GM21390 (cell line): ENCODE measurements around the gene TMEM273.
A peak's percentile ranks its signal among the peaks of the same experiment; 100 is the strongest.

ENCODE experiments used
- ATAC-seq: cut with Tn5 transposase; IDR thresholded peaks from one replicate; pipeline ENCODE4 v1.9.1; 2021; ENCODE audit not compliant: unreplicated experiment

The TMEM273 gene, protein sequence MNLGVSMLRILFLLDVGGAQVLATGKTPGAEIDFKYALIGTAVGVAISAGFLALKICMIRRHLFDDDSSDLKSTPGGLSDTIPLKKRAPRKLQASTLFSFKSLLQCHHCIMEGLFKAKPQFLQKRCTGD

DNA sequence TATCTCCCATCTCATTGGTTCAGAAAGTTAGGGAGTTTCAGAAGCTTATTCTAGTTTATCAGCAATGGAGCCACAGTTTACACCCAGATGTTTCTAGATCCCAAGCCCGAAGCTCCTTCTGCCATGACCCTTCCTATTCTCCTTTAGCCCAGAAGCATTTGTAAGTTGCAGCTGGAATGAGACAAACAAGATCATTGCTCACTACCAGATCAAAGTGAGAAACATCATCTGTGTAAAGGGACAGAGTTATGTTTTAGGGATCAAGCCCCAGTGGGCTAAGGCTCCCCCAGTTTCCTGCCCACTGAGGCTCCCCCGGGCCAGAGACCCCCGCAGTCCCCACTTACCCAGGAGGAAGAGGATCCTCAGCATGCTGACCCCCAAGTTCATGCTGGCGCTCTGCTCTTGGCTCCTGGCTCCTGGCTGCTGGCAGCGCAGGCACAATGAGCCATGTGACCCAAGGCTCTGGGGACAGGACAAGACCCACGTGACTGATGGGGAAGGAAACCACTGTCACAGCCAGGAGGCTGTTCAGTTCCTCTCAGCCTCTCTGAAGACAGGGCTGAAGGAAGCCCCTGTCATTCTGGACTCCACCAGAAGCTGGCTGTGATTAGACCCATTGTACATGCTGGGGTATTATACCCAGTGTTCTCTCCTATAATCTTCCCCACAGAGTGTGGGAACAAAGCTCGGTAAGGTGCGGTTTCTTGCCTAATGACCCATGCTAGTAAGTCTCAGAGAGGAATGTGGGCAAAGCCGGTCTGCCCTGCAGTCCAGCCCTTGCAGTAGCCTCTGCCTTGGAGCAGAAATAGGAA is at the start of gene TMEM273:
Gene TMEM273, minus strand, starts transcription at position 442 of the 812 bp plus-strand sequence. Its CDS starts 55 bp downstream, at position 387.
- ATAC-seq = peak; percentile 70

DNA sequence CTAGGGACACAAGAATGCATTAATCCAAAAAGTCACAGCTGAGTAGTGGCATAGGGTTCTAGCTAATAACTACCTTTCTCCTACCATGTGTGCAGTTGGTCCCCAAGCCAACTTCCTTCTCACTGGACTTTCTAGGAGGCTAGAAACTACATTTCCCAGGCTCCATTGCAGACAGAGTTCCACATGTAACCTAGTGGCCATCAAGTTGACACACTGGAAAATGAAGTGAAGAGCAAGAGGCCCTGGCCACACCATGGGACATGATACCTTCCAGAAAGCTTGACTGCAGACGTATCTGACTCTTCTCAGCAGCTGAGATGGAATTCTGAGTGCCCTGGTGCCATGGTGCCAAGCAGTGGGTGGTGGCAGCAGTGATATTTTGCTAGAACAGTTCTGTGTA is 49.8 kb upstream of the TMEM273 start:
- ATAC-seq = no peak

DNA sequence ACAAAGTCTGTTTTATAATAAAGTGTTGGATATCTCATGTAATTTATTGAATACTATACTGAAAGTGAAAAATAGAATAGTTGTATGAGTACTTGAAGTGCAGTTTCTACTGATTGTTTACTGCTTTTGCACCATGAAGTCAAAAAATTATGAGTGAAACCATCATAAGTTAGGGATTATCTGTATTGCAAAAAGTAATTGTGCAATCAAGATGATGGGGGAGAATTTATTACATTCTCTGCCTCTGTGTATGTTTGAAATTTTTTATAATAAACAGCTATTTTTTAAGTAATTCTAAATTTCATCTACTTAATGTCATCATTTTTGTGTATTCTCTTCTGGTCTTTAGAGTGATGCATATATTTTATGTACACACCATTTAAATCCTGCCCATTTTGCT is 47.2 kb upstream of the TMEM273 start:
- ATAC-seq = no peak

DNA sequence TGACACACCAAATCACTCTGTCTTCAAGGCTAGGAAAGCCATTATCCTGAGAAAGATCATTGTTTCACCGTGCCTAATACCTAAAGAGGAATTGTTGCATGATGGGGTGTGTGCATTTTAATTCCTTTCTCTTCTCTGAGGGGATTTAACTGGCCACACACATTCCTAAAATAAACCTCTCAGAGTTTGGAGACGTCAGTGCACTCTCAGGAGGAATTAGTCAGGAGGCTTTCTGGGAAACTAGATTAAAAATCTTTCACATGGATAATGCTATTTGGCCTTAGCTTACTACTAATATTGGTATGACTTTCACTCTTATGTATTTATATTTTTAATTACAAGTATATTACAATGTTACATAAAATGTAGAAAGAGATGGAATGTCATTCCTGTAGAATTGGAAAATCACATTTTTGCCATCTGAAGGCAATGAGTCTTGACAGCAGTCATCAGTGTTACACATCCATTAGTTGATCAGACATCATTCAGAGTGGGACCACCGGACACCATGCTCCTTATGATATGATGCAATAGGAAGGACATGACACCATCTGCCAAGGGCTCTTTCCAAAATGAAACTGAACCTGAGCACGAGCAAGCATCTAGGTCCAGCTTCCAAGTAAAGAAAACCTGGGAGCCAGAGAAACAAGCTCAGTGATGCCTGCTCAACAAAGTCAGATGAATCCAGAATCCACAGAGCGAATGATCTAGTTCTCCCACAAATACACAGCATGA is 43.1 kb upstream of the TMEM273 start:
- ATAC-seq = no peak

DNA sequence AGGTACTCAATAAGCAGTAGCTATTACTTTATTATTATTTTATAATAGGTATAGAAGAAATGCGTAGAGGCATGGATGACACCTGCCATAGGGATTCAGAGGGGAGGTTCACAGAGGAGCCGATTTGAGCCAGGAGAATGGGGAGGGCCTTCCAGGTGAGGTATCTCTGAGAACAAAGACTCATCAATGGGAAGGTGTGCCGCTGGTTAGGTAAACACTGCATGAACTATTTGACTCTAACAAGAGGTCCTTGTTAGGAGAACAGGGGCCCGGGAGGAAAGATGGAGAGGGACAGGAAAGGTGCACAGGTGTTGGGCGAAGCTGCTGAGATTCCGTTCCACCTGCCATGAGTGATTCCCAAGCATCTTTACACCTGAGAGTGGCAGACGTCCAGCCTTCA is 41.8 kb upstream of the TMEM273 start:
- no peak for ATAC-seq

DNA sequence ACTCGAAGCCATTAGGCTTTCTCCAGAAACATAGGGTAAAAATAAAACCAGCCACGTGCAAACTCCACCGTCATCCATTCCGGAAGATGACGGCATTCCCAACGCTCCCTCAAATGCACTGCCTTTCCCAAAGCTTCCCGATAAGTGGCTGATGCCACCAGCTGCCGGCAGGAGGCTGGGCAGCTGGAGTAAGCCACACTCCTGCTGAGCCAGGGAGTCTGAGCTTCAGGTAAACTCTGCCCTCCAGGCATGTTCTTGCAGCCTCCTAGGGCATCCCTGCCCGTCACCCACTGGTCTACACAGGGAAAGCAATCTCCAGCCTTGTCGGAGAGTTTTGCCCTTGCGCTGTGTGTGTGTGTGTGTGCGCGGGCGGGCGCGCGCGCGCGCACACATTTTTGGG is 40.5 kb upstream of the TMEM273 start:
- ATAC-seq = no peak

DNA sequence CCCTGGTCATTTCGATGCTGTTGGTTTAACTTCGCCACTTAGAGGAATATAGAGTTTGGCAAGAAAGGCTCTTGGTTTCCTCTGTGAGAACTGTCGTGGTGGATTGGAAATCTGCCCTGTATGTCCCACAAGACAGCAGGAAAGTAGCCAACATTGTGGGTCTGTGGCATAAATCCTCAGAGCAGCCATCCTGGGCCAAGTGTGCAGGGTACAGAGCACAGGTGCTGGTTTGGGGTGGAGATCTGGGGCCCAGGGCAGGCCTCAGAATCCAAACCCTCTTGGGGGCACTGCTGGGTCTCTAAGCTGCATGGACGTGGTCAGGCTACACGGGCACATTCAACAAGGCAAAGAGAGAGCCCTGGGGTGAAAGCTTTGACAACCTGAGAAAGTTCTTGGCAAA is 39.2 kb upstream of the TMEM273 start:
- ATAC-seq = no peak

DNA sequence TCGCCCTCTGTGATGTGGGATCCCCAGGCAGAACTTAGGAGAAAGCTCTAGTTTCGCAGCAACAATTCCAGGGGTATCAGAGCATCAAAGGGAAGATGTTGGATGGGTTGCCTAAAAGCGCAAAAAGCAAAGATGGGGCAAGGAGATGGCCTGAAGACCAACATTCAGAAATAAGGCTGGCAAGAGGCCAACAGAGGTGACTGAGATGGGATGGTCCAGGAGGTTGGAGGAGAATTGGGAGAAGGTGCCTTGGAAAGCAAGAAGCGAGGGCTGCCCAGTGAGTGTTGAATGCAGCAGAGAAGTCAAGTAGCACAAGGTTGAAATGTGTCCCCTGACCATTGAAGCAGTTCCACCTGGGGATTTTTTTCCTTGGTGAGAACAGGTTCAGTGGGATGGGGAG is 38.4 kb upstream of the TMEM273 start:
- ATAC-seq = no peak

DNA sequence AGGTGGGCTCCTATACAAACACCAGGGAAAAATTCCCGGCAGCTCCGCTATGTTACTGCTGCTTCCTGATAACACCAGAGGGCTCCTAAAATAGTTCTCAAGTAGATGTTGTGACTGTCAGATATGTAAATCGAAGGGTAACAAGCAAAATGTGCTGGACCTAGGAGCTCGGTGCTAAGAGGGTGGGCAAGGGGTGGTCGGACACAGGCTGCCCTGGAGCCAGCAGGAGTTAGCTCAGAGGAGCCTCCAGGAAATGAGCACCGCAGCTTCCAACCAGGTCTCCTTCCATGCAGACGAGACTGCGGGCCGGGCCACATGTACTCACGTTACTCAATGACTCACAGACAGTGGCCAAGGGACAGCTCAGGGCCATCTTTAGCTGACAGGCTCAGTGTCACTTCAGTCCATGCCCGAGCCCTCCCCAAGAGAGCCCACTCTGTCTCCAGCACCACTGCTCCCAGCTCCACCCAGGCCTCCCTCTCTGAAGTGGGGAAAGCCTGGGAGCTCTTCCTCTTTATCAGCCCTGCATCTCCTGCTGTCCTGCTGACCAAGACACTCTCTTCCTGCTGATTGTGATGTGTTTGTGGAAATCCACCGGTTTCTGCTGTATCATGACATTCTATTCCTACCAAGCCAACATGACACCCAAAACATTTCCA is 37.2 kb upstream of the TMEM273 start:
- ATAC-seq = no peak

DNA sequence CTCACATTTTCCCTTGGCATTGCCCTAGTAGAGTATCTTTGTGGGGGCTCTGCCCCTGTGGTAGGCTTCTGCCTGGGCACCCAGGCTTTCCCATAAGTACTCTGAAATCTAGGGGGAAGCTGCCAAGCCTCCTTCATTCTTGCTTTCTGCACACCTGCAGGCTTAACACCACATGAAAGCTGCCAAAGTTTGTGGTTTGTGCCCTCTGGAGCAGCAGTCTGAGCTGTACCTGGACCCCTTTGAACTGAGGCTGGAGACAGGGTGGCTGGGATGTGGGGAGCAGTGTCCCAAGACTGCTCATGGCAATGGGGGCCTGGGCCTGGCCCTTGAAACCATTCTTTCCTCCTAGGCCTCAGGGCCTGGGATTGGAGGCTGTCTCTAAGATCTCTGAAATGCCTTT is 35.0 kb upstream of the TMEM273 start:
- no peak for ATAC-seq

DNA sequence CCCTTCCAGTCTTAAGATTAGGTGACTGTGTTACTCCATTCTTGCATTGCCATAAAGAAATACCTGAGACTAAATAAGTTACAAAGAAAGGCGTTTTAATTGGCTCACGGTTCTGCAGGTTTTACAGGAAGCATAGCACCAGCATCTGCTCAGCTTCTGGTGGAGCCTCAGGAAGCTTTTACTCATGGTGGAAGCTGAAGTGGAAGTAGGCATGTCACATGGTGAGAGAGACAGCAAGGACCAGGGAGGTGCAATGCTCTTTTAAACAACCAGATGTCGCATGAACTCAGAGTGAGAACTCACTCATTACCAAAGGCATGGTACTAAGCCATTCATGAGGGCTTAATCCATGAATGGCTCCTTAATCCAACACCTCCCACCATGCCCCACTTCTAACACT is 34.0 kb upstream of the TMEM273 start:
- no peak for ATAC-seq

DNA sequence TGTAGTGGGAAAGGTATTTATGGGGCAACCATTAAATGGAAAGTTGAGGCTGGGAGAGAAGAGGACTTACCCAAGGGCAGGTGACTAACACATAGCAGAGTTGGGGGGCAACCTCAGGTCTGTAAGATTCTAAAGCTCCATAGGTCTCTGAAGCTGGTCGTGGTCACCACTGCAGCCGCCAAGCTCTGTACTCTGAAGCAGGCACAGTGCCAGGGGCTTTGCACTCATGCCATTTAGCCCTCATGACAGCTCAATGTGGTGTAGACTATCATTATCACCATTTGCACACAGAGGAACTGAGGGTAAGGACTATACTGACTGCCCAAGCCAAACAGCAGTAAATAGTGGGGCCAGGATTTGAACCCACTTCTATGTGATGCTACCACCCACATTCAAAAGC is 32.5 kb upstream of the TMEM273 start:
- ATAC-seq = no peak

DNA sequence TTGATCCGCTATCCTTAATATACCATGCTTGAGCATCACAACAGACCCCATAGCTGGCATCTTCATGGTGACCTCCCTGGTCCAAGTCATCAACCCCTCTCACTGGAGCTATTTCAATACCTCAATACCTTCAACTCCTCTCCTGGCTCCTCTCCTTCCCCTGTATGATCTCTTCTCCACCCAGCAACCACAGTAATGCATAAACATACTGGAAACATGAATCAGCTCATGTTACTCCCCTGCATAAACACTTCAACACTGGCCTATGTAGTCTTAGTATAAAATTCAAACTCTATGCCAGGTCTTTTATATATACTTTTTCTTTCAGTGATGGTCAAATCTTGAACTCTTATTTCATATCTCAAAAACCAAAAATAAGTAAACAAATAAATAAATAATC is 31.8 kb upstream of the TMEM273 start:
- ATAC-seq = no peak

DNA sequence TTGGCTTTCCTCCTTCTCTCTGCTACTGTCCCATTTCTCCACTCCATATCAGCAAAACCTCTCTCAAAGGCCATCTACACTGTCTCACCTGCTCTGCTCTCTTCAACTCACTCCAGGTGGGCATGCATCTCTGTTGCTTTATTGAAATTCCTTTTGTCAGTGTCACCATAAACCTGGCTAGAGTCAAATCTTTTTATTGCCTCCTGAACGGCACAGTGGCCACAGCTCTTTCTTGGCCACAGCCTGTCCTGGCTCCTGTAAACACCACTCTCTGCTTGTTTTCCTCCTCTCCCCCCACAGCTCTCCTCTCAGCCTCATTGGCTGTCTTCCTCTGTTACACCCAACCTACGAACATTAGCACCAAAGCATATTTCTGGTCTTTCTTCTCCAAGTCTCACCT is 31.1 kb upstream of the TMEM273 start:
- ATAC-seq = no peak

DNA sequence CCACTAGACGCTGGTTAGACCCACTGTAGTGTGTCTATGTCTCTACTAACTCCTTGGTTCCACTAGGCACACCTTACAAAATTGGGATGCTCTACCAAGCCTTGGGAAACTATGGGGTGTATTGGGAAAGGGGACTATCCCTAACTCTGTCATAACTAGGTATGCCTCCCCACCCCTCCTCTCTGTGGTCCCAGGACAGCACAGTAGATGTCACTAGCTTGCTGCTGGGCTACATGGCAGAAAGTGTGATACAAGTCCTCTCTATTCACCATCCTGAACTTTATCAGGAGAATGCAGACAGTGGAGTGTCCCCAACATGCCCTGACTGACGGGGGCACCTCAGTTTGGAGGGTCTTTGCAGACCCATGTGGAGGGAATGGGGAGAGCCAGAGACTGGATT is 30.3 kb upstream of the TMEM273 start:
- ATAC-seq = no peak

DNA sequence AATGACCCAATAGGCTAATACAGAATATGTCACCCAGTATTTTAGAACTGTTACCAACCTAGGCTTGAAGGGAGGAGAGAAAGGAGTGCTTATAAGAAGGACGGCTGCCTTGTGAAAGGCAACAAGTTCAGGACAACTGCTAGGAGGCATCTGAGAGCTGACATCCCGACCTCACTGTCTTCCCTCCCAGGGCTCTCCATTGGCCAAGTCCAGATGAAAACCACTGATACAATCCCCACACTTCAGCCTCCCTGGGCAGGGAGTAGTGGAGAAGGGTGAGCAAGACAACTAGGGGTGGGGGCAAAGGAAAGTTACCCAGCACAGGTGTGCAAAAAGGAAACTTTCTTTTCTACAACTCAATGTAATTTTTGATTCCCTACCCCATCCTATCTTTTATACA is 29.5 kb upstream of the TMEM273 start:
- ATAC-seq = no peak

DNA sequence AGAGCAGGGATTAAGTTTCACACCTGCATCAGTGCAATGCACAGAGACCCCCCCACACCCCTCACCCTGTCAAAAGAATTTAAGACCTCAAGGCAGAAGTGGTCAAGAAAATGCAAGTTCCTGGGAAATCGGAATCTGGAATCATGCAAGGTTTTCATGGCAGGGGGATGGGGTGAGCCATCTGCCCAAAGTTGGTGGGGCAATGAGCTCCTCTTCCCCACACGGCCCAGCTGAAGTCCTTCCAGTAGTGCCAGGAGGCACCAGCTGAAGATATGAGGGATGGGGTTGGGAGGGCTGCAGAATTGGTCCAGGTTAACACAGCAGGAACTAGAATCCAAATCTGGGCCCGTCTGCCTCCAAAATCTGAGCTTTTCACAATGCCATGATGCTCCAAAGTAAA is 25.0 kb upstream of the TMEM273 start:
- ATAC-seq = no peak

DNA sequence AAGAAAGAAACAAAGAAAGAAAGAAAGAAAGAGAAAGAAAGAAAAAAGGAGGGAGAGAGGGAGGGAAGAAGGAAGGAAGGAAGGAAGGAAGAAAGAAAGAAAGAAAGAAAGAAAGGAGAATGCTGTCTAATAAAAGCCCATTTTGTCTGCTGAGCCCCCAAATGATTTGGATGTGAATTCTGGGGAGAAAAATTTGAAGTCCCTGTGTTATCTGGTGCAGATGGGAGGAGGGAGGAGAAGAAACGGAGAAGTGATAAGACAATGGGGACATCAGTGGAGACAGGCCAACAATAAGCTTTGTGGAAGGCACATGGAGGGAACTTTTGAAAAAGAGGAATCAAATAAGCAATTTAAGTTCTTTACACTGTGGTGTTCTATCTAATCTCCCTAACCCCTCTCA is 24.6 kb upstream of the TMEM273 start:
- no peak for ATAC-seq

DNA sequence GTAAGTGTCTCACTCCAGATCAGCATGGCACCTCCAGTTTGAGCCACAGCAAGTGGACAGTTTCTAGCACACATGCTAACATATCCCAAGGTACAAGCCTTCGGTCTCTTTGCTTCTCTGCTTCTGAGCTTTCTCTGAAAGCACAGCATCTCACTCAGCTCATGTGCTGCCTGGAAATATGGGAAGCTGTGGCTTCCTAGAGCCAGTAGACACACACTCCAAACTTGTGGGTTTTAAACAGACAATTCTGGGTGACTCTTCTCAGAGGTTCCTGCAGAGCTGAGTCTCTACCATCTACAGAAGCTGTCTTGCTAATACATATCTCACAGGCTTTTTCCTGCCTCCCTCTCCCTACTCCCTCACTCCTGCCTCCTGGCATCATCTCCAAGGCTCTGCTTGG is 23.9 kb upstream of the TMEM273 start:
- ATAC-seq = no peak

DNA sequence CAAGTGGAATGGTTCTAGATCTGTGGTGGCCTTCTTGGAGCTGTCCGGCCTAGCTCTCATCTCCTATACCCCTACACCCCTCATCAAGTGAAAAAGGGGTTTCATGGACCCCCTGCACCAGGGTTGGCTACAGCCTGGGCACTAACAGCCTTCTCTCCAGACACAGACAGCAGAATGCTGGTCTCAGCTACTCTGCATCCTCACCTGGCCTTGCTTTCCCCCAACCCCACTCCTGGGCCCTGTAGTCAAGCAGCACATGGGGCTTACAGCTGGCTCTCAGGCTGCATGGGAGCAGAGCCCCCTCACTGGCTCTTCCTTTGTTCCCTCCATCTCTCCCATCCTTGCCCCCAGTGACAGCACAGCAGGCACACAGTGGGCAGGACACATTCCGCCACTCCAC is 20.8 kb upstream of the TMEM273 start:
- ATAC-seq = no peak

DNA sequence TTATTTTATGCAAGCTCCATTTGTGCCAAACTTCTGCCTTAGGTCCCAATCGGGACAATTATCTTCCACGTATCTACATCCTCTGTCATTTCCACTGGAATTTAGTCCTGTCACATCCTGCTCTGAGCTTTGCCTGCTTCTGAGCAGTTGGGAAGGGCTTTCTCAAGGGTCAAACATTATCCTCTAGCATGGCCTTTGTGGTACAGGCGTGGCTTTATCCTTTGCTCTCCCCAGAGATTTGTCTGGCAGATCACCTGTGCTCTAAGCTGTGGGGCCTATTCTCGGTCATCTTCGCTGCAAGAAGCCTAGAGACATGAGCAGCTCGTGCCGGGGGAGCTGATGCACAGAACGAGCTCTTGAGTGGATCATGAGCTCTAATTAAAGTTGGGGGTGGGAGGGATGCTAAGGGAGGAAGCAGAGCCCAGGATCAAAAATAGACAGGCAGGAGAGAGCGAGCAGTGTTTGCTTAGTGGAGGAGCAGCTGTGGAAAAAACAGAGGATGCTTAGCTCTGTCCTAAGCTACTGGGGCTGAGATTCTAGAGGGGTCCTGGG is 19.8 kb upstream of the TMEM273 start:
- no peak for ATAC-seq
